Neural progenitor cell (in vitro differentiated cells): ENCODE measurements around the gene VANGL2.

Experiments
- EZH2 ChIP-seq: fragments of 200-600 bp; sonication (generic); IDR thresholded peaks from 2 replicates; pipeline ENCODE4 v1.6.1; 2017; ENCODE audit warnings: antibody characterized with exemption, mild to moderate bottlenecking, moderate library complexity
- TF ChIP-seq, protein P1 (sequence below): fragments of 200-600 bp; sonication (generic); IDR thresholded peaks from 2 replicates; pipeline ENCODE4 v1.5.1; 2017; ENCODE audit warnings: antibody characterized with exemption, mild to moderate bottlenecking

DNA sequence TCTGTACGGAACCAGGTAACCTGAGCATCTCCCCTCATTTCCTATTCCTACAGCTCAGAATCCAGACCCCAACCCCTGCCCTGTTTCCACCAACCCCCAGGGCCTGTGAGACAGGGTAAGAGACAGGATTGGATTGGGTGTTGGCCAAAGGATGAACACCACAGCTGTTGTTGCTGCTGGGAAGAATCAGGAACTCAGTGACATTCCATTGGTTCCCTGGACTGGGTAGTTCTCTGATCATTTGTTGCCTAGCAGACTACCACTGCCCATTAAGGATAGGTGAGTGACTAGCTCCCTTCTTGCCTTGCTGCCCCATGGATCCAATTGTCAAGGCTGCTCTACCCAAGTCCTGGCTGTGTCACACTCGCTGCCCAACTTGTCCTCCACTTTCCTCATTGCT is 47.1 kb upstream of the VANGL2 start:
- TF ChIP-seq, protein P1, sequence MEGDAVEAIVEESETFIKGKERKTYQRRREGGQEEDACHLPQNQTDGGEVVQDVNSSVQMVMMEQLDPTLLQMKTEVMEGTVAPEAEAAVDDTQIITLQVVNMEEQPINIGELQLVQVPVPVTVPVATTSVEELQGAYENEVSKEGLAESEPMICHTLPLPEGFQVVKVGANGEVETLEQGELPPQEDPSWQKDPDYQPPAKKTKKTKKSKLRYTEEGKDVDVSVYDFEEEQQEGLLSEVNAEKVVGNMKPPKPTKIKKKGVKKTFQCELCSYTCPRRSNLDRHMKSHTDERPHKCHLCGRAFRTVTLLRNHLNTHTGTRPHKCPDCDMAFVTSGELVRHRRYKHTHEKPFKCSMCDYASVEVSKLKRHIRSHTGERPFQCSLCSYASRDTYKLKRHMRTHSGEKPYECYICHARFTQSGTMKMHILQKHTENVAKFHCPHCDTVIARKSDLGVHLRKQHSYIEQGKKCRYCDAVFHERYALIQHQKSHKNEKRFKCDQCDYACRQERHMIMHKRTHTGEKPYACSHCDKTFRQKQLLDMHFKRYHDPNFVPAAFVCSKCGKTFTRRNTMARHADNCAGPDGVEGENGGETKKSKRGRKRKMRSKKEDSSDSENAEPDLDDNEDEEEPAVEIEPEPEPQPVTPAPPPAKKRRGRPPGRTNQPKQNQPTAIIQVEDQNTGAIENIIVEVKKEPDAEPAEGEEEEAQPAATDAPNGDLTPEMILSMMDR = no peak
- TF ChIP-seq EZH2 = no peak
